ENCODE measurements around the gene KANSL1.

KANSL1 gene

GRCh38 chr17:46139432-46140210, 53.6 kb downstream of the KANSL1 start:
- no peak for DNase-seq

- no peak for DNase-seq
These were observed 54.8 kb downstream of the KANSL1 start for GRCh38 chr17:46138473-46138872.

GRCh38 chr17:46136820-46137219, 56.4 kb downstream of the KANSL1 start:
- no peak for DNase-seq

GRCh38 chr17:46135879-46136563, 57.2 kb downstream of the KANSL1 start:
- no peak for DNase-seq

- DNase-seq = no peak
These were observed 58.0 kb downstream of the KANSL1 start for GRCh38 chr17:46135126-46135812.

GRCh38 chr17:46129302-46129701, 63.9 kb downstream of the KANSL1 start:
- DNase-seq = no peak

- DNase-seq = no peak
These were observed 64.8 kb downstream of the KANSL1 start for GRCh38 chr17:46128453-46128852.

GRCh38 chr17:46127524-46127923, 65.7 kb downstream of the KANSL1 start:
- DNase-seq = no peak

- DNase-seq = no peak
These were observed 66.4 kb downstream of the KANSL1 start for GRCh38 chr17:46126840-46127239.

GRCh38 chr17:46125831-46126230, 67.4 kb downstream of the KANSL1 start:
- no peak for DNase-seq

GRCh38 chr17:46124695-46125592, 68.3 kb downstream of the KANSL1 start:
- no peak for DNase-seq

- no peak for DNase-seq
These were observed 69.6 kb downstream of the KANSL1 start for GRCh38 chr17:46123607-46124006.

- no peak for DNase-seq
These were observed 70.8 kb downstream of the KANSL1 start for GRCh38 chr17:46122486-46122871.

- no peak for DNase-seq
These were observed 71.3 kb downstream of the KANSL1 start for GRCh38 chr17:46121841-46122485.

GRCh38 chr17:46121165-46121764, 72.0 kb downstream of the KANSL1 start:
- DNase-seq = no peak

- DNase-seq = no peak
These were observed 72.7 kb downstream of the KANSL1 start for GRCh38 chr17:46120537-46120936.

GRCh38 chr17:46120078-46120477, 73.2 kb downstream of the KANSL1 start:
- DNase-seq = no peak

GRCh38 chr17:46118964-46119363, 74.3 kb downstream of the KANSL1 start:
- no peak for DNase-seq

GRCh38 chr17:46117850-46118696, 75.2 kb downstream of the KANSL1 start:
- DNase-seq = no peak

All from anterior cingulate cortex (tissue), 58 donors.